H1 (cell line): Measurements from ENCODE around the gene MPDU1. TPM values are rescaled to one million over a fixed set of nuclear protein-coding genes. Genes with fewer than 3 reads are reported as not detected.

Experiments
- CTCF ChIA-PET: fragments of 300-600 bp; sonication (Branson Sonifier 250); formaldehyde crosslinking; loops from one replicate; lab custom pipeline; 2021; ENCODE audit not compliant: partially characterized antibody; lab: Charles Lee
- POLR2A ChIA-PET: fragments of 300-600 bp; sonication (Branson Sonifier 250); formaldehyde crosslinking; loops from one replicate; lab custom pipeline; 2021; ENCODE audit warnings: inconsistent platforms; ENCODE audit not compliant: partially characterized antibody; lab: Charles Lee
- DNase-seq, 2 experiments: peaks; one replicate each; pipeline versions ENCODE4 v3.0.0 to v3.0.0-alpha.2; 2010 to 2022; ENCODE audit warnings: low spot score in 2 of 2, low read depth in 1 of 2, mixed read lengths in 1 of 2
- FAIRE-seq: peaks from 2 replicates; lab custom pipeline; 2011; peaks lifted over from hg19 to GRCh38; lab: Jason Lieb, UNC
- H2AFZ ChIP-seq: 2 replicates; pipeline ENCODE4 v1.8.1; 2012; ENCODE audit warnings: low read length, inconsistent platforms
- H2AK5ac ChIP-seq: 2 replicates; pipeline ENCODE4 v1.6.1; 2013; ENCODE audit warnings: low read depth, low read length
- H2BK120ac ChIP-seq: replicated peaks from 2 replicates; pipeline ENCODE3; 2013; ENCODE audit warnings: low read depth, low read length, inconsistent platforms
- H2BK12ac ChIP-seq: 2 replicates; pipeline ENCODE4 v1.6.1; 2013; ENCODE audit warnings: low read depth, low read length
- H2BK15ac ChIP-seq: 2 replicates; pipeline ENCODE4 v1.6.1; 2013; ENCODE audit warnings: low read length
- H2BK20ac ChIP-seq: 2 replicates; pipeline ENCODE4 v1.6.1; 2013; ENCODE audit warnings: low read length
- H2BK5ac ChIP-seq: 2 replicates; pipeline ENCODE4 v1.6.1; 2013; ENCODE audit warnings: low read depth, low read length
- H3K14ac ChIP-seq: 2 replicates; pipeline ENCODE4 v1.6.1; 2013; ENCODE audit warnings: inconsistent platforms; ENCODE audit not compliant: insufficient read length
- H3K18ac ChIP-seq: 2 replicates; pipeline ENCODE4 v1.6.1; 2013; ENCODE audit warnings: low read length; ENCODE audit errors: extremely low read depth
- H3K23ac ChIP-seq: 2 replicates; pipeline ENCODE4 v1.6.1; 2013; ENCODE audit warnings: inconsistent platforms; ENCODE audit not compliant: insufficient read length
- H3K23me2 ChIP-seq: 2 replicates; pipeline ENCODE4 v1.6.1; 2013; ENCODE audit warnings: low read depth, low read length
- H3K27ac ChIP-seq: 2 replicates; pipeline ENCODE4 v1.6.1; 2011; ENCODE audit warnings: low read depth, low read length, inconsistent platforms
- H3K27me3 ChIP-seq, 4 experiments: replicated peaks in 1 of 4; 1 replicate in 1 of 4; 2 replicates in 3 of 4; pipeline versions ENCODE4 v1.6.1 to v1.8.1; 2011 to 2013; ENCODE audit warnings: low read length in 3 of 4, mild to moderate bottlenecking in 3 of 4, inconsistent platforms in 2 of 4, mixed read lengths in 2 of 4, moderate library complexity in 1 of 4; ENCODE audit not compliant: control insufficient read depth in 3 of 4, insufficient read depth in 3 of 4; ENCODE audit errors: extremely low read depth in 1 of 4
- H3K36me3 ChIP-seq, 4 experiments: 2 replicates each; pipeline versions ENCODE4 v1.6.1 to v1.8.1; 2011 to 2013; ENCODE audit warnings: mild to moderate bottlenecking in 4 of 4, low read length in 3 of 4, moderate library complexity in 2 of 4, control low read depth in 1 of 4, inconsistent platforms in 1 of 4; ENCODE audit not compliant: insufficient read depth in 4 of 4, control insufficient read depth in 2 of 4
- H3K4ac ChIP-seq: replicated peaks from 2 replicates; pipeline ENCODE3; 2013; ENCODE audit warnings: low read length, low read depth, mixed read lengths, inconsistent platforms; ENCODE audit not compliant: insufficient read length
- H3K4me1 ChIP-seq, 4 experiments: replicated peaks in 1 of 4; 1 replicate in 1 of 4; 2 replicates in 3 of 4; pipeline versions ENCODE4 v1.6.1 to v1.8.1; 2011 to 2013; ENCODE audit warnings: low read length in 3 of 4, inconsistent platforms in 2 of 4, mixed read lengths in 1 of 4; ENCODE audit not compliant: insufficient read depth in 4 of 4, control insufficient read depth in 3 of 4
- H3K4me2 ChIP-seq, 2 experiments: 2 replicates each; pipeline versions ENCODE4 v1.6.1 to v1.8.1; 2011 to 2013; ENCODE audit warnings: low read depth in 2 of 2, low read length in 2 of 2, control low read depth in 1 of 2, inconsistent platforms in 1 of 2, mild to moderate bottlenecking in 1 of 2; ENCODE audit not compliant: insufficient read depth in 1 of 2
- H3K4me3 ChIP-seq, 4 experiments: fragments of 200-600, 300-600 bp in 1 of 4; sonication (generic), shearing (Covaris generic), sonication (Bioruptor Twin) in 1 of 4; 2 replicates each; pipeline versions ENCODE4 v1.5.1 to v1.8.1; 2011 to 2016; ENCODE audit warnings: low read length in 4 of 4, low read depth in 3 of 4, control low read depth in 2 of 4, inconsistent platforms in 2 of 4, mild to moderate bottlenecking in 2 of 4, mixed read lengths in 1 of 4, moderate library complexity in 1 of 4; ENCODE audit not compliant: insufficient read depth in 2 of 4; ENCODE audit errors: extremely low read depth in 1 of 4
- H3K56ac ChIP-seq: replicated peaks from 2 replicates; pipeline ENCODE3; 2013; ENCODE audit warnings: low read depth, mild to moderate bottlenecking, mixed read lengths, low read length, inconsistent platforms; ENCODE audit not compliant: insufficient read length
- H3K79me1 ChIP-seq: 2 replicates; pipeline ENCODE4 v1.6.1; 2013; ENCODE audit warnings: low read depth, low read length, control low read depth
- H3K79me2 ChIP-seq, 2 experiments: 2 replicates each; pipeline versions ENCODE4 v1.6.1 to v1.8.1; 2012 to 2013; ENCODE audit warnings: low read length in 2 of 2, mild to moderate bottlenecking in 2 of 2, inconsistent platforms in 1 of 2; ENCODE audit not compliant: insufficient read depth in 2 of 2, control insufficient read depth in 1 of 2
- H3K9ac ChIP-seq, 4 experiments: replicated peaks in 1 of 4; 1 replicate in 1 of 4; 2 replicates in 3 of 4; pipeline versions ENCODE4 v1.6.1 to v1.8.1; 2011 to 2013; ENCODE audit warnings: low read depth in 3 of 4, low read length in 3 of 4, control low read depth in 2 of 4, mild to moderate bottlenecking in 2 of 4, moderate library complexity in 2 of 4, inconsistent platforms in 1 of 4; ENCODE audit errors: extremely low read depth in 1 of 4
- H3K9me3 ChIP-seq, 2 experiments: 2 replicates each; pipeline versions ENCODE4 v1.6.1 to v1.8.1; 2012 to 2013; ENCODE audit warnings: mild to moderate bottlenecking in 2 of 2, moderate library complexity in 2 of 2, control low read depth in 1 of 2, inconsistent platforms in 1 of 2, low read depth in 1 of 2, low read length in 1 of 2, mixed read lengths in 1 of 2; ENCODE audit not compliant: insufficient read depth in 2 of 2
- H4K20me1 ChIP-seq, 2 experiments: replicated peaks in 1 of 2; 2 replicates each; pipeline versions ENCODE3 to v1.8.1; 2011 to 2013; ENCODE audit warnings: inconsistent platforms in 2 of 2, low read length in 2 of 2, mild to moderate bottlenecking in 1 of 2; ENCODE audit not compliant: insufficient read depth in 2 of 2, control insufficient read depth in 1 of 2
- H4K5ac ChIP-seq: 2 replicates; pipeline ENCODE4 v1.6.1; 2013; ENCODE audit warnings: low read length, low read depth, mixed read lengths, inconsistent platforms; ENCODE audit not compliant: insufficient read length
- H4K8ac ChIP-seq: 2 replicates; pipeline ENCODE4 v1.8.0; 2013; ENCODE audit warnings: mild to moderate bottlenecking, moderate library complexity, low read length, inconsistent platforms; ENCODE audit not compliant: insufficient read depth; ENCODE audit errors: extremely low read depth
- H4K91ac ChIP-seq: replicated peaks from 2 replicates; pipeline ENCODE3; 2013; ENCODE audit warnings: low read length, mixed read lengths, inconsistent platforms; ENCODE audit not compliant: insufficient read length
- E2F6 ChIP-seq: IDR thresholded peaks from 2 replicates; pipeline ENCODE4 v1.6.1; 2012; ENCODE audit warnings: inconsistent platforms
- FOSL1 ChIP-seq: IDR thresholded peaks from 2 replicates; pipeline ENCODE4 v1.6.1; 2011; ENCODE audit warnings: mild to moderate bottlenecking, low read depth, low read length, moderate library complexity; ENCODE audit not compliant: insufficient read depth
- RNF2 ChIP-seq: fragments of 200-900, 300-1000 bp; sonication (generic); IDR thresholded peaks from 2 replicates; pipeline ENCODE4 v1.7.1; 2016; ENCODE audit warnings: borderline replicate concordance, low read depth, mild to moderate bottlenecking, antibody characterized with exemption, low read length; ENCODE audit not compliant: poor library complexity, severe bottlenecking; ENCODE audit errors: missing control alignments
- SAP30 ChIP-seq: fragments of 300-600 bp; sonication (generic); IDR thresholded peaks from 2 replicates; pipeline ENCODE4 v1.7.1; 2012; ENCODE audit warnings: low read length, moderate library complexity, mild to moderate bottlenecking, inconsistent platforms; ENCODE audit not compliant: insufficient read depth, insufficient replicate concordance
- SRF ChIP-seq: IDR thresholded peaks from 2 replicates; pipeline ENCODE4 v1.6.1; 2011; ENCODE audit warnings: mild to moderate bottlenecking, low read depth, low read length, moderate library complexity
- TAF1 ChIP-seq: IDR thresholded peaks from 2 replicates; pipeline ENCODE4 v1.6.1; 2011; ENCODE audit warnings: mild to moderate bottlenecking, low read depth, low read length
- ZNF274 ChIP-seq: IDR thresholded peaks from 2 replicates; pipeline ENCODE4 v1.7.0; 2012; ENCODE audit warnings: low read length, borderline replicate concordance; ENCODE audit errors: extremely low read depth
- WGBS, 2 experiments: shearing (Covaris generic) in 1 of 2; methylation state at CpG; one replicate each; pipeline versions ENCODE4 v1.1.6 to v1.1.7; 2013 to 2015; ENCODE audit warnings: low lambda C conversion rate in 2 of 2, mixed read lengths in 2 of 2, inconsistent platforms in 1 of 2, low coverage in 1 of 2, missing lambda C conversion rate in 1 of 2; ENCODE audit not compliant: insufficient replicate concordance in 2 of 2, insufficient coverage in 1 of 2, insufficient read length in 1 of 2; ENCODE audit errors: extremely low coverage in 1 of 2, missing lambda C conversion rate in 1 of 2; 5-methylcytosine and 5-hydroxymethylcytosine counted together
- polyA plus RNA-seq, 7 experiments: library from polyadenylated mRNA; depleted of rRNA in 3 of 7; stranded (reverse) in 5 of 7; unstranded in 2 of 7; fragments of >200 nt in 5 of 7; fragments of 200-250 nt in 2 of 7; gene quantifications; 1 replicate in 5 of 7; 2 replicates in 1 of 7; 4 replicates in 1 of 7; pipeline versions ENCODE4 v1.2.1 to v1.2.3, GENCODE V29; 2011 to 2013; ENCODE audit warnings: missing spikeins in 2 of 7, mixed read lengths in 2 of 7
- total RNA-seq: library from RNA; stranded (reverse); fragmentation: NEBNext Ultra II Directional; extraction: Animal tissue kit (Norgen Biotek cat#: 25700); gene quantifications from 2 replicates; pipeline ENCODE4 v1.2.1, GENCODE V29; 2021
- TF ChIP-seq, protein P1 (sequence below): IDR thresholded peaks from 2 replicates; pipeline ENCODE4 v1.6.1; 2012; ENCODE audit warnings: inconsistent platforms

MPDU1 gene
- total and polyA plus RNA-seq, 2 of the 8 experiments (the other 6 are each of a cell fraction or from before 2014, with no cell fraction given) = 63.2 to 142 TPM

DNA sequence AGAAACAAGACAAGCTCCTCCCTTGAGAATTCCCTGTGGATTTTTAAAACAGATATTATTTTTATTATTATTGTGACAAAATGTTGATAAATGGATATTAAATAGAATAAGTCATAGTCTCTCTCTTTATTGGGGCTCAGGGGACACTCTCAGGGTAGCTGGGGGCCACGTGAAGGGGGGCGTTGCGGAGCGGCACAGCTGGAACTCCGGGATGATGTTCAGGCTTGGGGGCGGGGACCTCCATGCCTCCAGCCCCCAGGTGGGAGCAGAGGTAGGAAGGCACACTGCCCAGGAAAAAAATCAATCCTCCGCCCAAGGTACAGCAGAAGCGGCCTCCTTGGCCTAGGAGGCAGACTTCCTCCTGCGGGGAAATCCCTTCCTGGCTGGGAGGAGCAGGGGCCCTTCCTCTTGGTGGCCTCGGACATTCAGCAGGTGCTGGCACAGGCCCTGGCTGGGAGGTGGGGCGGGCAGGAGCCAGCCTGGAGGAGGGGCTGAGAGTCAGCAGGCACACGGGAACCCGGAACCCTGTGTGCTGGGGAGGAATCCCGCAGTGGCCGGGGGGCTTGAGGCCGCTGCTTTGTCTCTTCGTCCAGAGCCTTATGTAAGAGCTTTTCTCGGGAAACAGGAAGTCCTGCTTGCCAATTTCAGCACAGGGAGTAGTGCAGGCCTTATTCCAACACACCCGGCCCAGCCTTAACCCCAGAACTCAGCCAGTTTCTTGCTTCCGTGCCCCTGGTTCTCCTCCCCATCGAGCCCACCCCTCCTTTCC is 25.7 kb upstream of the MPDU1 start:
- H2BK120ac ChIP-seq = no peak overlapping the region
- FAIRE-seq (no peak), DNase-seq (peak in 1 of 2 experiments; percentile 81)
- H3K4me1 ChIP-seq = peaks cover 11 to 43% (median 26%) of the 10 kb centered on the region in 4 experiments
- H3K4ac ChIP-seq = peak overlapping the region; percentile 96
- 0 out of 7 replicates have a peak overlapping the region, but pooled peaks of 1 of the 4 experiments have one; percentile 2 for H3K9ac ChIP-seq
- H3K27me3 ChIP-seq = no peaks in the 10 kb centered on the region
- peaks cover 4 to 10% of the 10 kb centered on the region in 2 experiments; a peak in 3 of 4 replicates for H3K79me2 ChIP-seq
- peaks cover 7% of the 10 kb centered on the region for H3K79me1 ChIP-seq
- peak overlapping the region; percentile 55 for H4K5ac ChIP-seq
- peak overlapping the region; percentile 92 for H4K91ac ChIP-seq
- H3K23ac ChIP-seq = no peak overlapping the region
- H2BK15ac ChIP-seq = peak overlapping the region; percentile 96
- peak overlapping the region; percentile 34 to 61 for H3K4me2 ChIP-seq
- H3K56ac ChIP-seq = no peak overlapping the region
- no peak overlapping the region for H2AFZ ChIP-seq
- H4K8ac ChIP-seq = peak overlapping the region; percentile 7
- WGBS, 2 experiments = 18% methylated on average over 20 of the region's 21 CpGs; no CpG with 5 or more reads in 1 of the 2 experiments
- H3K23me2 ChIP-seq = peaks cover 6% of the 10 kb centered on the region; the same call in 1 of the 2 replicates
- H2BK20ac ChIP-seq = 0 out of 2 replicates have a peak overlapping the region, but pooled peaks have one; percentile 32
- POLR2A ChIA-PET = interaction anchor here (0.7 to 37.5 kb wide), 19 partner anchors 8 to 295 kb away, joined by 3 to 1144 read pairs (median 4); partner anchors contain the start of genes CD68, MPDU1, POLR2A and SOX15
- CTCF ChIA-PET = interaction anchor here (0.6 to 12.7 kb wide), 14 partner anchors 9 to 339 kb away, joined by 3 to 251 read pairs (median 4); partner anchors contain the start of genes SLC2A4, SOX15, TP53 and WRAP53
- H2BK12ac ChIP-seq = peak overlapping the region; percentile 68; the same call in 1 of the 2 replicates
- H4K20me1 ChIP-seq = peaks cover 0 to 3% of the 10 kb centered on the region in 2 experiments
- H3K18ac ChIP-seq = peak overlapping the region; percentile 87
- no peaks in the 10 kb centered on the region for H3K9me3 ChIP-seq
- peak overlapping the region; percentile 56; the same call in 1 of the 2 replicates for H2BK5ac ChIP-seq
- H3K36me3 ChIP-seq = no peaks in the 10 kb centered on the region; a peak in 1 of 8 replicates
- H2AK5ac ChIP-seq = no peak overlapping the region
- H3K27ac ChIP-seq = 0 out of 2 replicates have a peak overlapping the region, but pooled peaks have one; percentile 21
- H3K4me3 ChIP-seq = peak overlapping the region in 2 of 4 experiments; percentile 11 to 34; a peak in 4 of 8 replicates
- no peak overlapping the region for H3K14ac ChIP-seq
- no peak for TF ChIP-seq SRF
- TF ChIP-seq TAF1 = no peak
- TF ChIP-seq FOSL1 = no peak
- TF ChIP-seq, protein P1, sequence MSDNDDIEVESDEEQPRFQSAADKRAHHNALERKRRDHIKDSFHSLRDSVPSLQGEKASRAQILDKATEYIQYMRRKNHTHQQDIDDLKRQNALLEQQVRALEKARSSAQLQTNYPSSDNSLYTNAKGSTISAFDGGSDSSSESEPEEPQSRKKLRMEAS = peak; percentile 57
- TF ChIP-seq E2F6 = 0 out of 2 replicates have a peak, but pooled peaks have one; percentile 14
- no peak for TF ChIP-seq SAP30
- no peak for TF ChIP-seq RNF2
- TF ChIP-seq ZNF274 = no peak
